ENCODE measurements around the gene DOCK11.
"Not testable (repeated sequence)": the region's sequence is repeated elsewhere in the genome, so short reads cannot be mapped to it uniquely, and the experiment has no call there.

DOCK11 gene

DNA sequence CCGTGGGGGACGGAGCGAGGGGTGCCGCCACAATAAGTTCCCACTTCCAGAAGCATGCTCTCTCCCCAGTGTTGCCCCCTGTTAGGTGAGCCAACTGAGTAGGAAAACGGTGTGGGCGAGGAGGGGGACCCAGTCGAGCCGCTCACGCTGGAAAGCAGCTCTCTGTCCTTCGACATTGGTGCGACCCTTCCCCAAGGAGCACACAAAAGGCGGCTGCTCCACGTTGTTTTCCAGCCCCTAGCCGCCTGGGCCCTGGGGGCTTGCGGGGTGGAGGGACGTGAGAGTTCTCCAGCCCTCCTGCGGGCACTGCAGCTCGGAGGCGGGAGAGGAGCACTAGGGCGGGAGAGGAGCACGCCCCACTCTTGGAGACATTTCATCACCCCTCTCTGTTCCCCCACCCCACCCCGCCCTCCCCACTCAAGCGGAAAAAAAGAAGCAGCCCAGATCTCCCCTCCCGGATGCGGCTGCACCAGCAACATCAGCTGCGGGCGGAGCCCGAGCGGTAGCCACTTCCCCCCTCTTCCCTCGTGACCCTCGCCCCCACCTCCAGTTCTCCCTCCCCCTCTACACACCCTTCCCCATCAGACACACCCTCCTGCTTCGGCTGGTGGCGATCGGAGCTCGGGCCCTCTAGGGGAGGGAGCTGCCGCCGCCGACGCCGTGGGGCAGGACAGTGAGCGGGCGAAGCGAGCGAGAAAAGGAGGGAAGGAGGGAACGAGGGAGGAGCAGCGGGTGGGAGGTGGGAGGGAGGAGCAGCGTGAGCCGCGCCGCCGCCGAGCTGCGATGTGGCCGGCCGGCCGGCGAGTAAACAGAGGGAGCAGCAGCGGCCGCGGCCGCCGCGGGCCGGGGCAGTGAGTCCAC lies at the start of gene DOCK11:
TSS of gene DOCK11 (plus strand) at position 755 of the 861 bp plus-strand sequence. CDS start 157 bp downstream, outside the sequence.
- DNase-seq = peak; percentile 86

DNA sequence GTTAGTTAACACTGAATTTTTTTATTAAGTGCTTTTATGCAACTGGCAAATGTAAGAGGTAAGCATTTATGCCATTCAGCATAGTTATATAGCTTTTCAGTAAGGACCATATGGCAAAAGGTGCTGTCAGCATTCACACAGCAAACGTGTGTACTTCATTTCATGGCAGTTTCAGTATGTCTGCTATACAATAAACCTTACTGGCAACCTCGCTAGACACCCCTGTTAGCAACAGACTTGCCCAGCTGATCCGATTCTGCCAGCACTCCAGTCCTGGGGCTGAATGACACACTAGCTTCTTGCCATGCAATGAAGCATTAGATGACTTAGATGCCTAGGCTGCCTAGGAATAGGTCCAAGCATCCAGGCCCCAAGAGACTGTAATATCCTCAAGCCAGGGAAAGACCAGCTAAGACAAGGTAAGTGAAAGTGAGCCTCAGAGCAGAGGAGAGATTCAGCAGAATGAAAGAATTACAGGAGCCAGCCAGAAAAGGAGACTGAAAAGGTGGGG lies 47.3 kb upstream of the DOCK11 start:
- DNase-seq = no peak

DNA sequence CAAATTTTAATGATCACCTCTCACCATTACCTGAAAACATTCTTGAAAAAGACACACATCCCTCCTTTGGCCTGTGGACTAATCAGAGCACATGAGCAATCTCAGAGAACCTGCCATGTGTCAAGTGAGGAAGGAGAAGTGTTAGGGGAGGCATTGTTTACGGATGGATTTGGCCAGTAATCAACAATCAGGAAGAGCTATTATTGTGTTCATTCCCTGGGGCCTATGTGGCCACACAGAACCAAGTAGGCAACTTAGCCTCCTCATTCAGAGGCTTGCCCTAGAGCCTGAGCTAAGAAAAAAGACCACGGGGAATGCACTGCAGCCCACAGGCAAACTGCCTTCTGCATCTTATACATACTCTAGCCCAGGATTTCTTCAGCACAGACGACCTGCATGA lies 40.6 kb upstream of the DOCK11 start:
- DNase-seq = no peak

- peak; percentile 35 for DNase-seq
Measured at GRCh38 chrX:118459494-118459893, 36.1 kb upstream of the DOCK11 start.

- DNase-seq = peak; percentile 23
Measured at GRCh38 chrX:118464501-118464900, 31.1 kb upstream of the DOCK11 start.

DNA sequence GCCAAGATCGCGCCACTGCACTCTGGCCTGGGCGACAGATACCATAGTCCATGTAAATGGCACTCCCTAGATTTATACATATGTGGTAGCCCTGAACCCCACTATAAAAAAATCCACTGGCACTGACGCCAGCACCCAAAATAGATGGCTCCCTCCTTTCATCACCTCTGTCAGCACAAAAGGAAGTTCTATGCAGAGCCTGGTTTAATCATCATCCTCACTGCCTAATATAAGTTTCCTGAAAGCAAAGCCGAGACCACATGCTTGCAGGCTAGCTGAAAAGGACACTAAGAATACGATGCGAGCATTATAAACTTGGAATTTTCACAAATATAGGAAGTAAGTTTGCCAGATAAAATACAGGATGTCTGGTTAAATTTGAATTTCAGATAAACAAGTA lies 27.5 kb upstream of the DOCK11 start:
- peak; percentile 28 for DNase-seq

DNA sequence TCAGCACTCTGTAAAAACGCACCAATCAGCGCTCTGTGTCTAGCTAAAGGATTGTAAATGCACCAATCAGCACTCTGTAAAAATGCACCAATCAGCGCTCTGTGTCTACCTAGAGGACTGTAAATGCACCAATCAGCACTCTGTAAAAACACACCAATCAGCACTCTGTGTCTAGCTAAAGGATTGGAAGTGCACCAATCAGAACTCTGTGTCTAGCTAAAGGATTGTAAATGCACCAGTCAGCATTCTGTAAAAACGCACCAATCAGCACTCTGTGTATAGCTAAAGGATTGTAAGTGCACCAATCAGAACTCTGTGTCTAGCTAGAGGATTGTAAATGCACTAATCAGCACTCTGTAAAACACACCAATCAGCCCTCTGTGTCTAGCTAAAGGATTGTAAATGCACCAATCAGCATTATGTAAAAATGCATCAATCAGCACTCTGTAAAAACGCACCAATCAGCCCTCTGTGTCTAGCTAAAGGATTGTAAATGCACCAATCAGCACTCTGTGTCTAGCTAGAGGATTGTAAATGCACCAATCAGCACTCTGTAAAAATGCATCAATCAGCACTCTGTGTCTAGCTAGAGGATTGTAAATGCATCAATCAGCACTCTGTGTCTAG lies 24.8 kb upstream of the DOCK11 start:
- DNase-seq = not testable (repeated sequence)

- no peak for DNase-seq
Measured at GRCh38 chrX:118474586-118474985, 21.0 kb upstream of the DOCK11 start.

DNA sequence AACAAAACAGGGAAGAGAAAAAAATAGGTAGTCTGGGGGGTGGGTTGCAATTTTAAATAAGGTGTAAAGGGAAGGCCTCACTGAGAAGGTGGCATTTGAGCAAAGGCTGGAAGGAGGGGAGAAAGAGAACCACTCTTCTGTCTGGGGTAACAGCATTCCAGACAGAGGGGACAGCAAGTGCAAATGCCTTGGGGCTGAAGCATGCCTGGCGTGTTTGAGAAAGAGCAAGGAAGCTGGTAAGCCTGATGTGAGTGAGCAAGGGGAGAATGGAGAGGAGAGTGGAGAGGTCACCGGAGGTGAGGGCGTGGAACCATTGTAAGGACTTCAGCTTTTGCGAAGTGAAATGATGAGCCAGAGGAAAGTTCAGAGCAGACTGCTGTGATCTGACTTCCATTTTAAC lies 19.7 kb upstream of the DOCK11 start:
- no peak for DNase-seq

- no peak for DNase-seq
Measured at GRCh38 chrX:118480172-118480571, 15.4 kb upstream of the DOCK11 start.

DNA sequence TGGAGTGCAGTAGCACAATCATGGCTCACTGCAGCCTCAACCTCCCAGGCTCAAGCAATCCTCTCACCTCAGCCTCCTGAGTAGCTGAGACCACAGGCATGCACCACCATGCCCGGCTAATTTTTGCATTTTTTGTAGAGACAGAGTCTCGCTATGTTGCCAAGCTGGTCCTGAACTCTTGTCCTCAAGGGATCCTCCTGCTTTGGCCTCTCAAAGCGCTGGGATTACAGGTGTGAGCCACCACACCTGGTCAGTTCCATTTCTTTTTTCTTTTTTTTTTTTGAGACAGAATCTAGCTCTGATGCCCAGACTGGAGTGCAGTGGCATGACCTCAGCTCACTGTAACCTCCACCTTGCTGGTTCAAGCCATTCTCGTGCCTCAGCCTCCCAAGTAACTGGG lies 13.2 kb upstream of the DOCK11 start:
- DNase-seq = not testable (repeated sequence)

- DNase-seq = no peak
Measured at GRCh38 chrX:118484216-118484903, 11.3 kb upstream of the DOCK11 start.

- not testable (repeated sequence) for DNase-seq
Measured at GRCh38 chrX:118486693-118487092, 8.9 kb upstream of the DOCK11 start.

DNA sequence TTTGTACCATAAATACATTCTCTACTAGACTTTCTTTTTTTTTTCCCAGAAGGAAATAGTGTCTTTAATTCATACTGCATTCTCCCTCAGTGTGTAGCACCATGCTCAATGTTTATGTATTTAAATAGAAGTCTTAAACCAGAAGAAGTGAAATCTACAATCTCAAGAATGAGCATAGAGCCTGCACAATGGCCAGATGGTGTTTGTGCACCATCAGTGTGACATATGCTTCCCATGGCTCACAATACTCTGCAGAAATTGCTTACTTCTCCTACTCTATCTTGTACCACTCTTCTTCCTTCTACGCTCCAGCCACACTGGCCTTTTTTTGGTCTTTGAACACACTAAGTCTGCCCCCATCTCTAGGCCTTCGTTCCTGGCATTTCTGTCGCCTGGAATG lies 2.6 kb upstream of the DOCK11 start:
- DNase-seq = no peak

DNA sequence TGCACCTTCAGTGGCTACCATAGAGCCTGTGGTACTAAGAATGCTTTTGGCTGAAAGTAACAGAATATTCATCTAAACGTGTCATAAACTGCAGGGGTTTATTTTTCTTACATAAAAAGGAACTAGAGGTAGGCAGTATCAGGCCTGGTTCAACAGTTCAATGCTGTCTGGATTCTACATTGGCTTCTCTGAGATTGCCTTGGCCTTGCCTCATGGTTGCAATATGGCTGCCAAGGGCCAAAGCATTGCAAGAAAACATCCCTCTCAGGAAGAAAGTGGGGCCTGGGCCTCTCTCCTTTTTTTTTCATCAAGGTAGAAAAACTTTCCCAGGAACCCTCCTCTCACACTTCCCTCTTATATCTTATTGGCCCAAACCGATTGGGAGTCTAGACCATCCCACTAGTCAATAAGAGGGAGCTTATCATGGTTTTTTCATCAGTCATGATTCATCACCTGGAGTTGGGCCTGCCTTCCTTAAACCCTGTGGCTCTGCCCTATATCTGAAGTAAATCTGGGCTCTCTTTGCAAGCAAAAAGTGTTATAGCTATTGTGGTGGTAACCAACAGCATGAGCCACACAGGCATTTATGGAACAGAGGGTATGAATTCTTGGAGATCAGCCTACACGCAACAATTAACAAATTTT lies 1.8 kb upstream of the DOCK11 start:
- DNase-seq = no peak

DNA sequence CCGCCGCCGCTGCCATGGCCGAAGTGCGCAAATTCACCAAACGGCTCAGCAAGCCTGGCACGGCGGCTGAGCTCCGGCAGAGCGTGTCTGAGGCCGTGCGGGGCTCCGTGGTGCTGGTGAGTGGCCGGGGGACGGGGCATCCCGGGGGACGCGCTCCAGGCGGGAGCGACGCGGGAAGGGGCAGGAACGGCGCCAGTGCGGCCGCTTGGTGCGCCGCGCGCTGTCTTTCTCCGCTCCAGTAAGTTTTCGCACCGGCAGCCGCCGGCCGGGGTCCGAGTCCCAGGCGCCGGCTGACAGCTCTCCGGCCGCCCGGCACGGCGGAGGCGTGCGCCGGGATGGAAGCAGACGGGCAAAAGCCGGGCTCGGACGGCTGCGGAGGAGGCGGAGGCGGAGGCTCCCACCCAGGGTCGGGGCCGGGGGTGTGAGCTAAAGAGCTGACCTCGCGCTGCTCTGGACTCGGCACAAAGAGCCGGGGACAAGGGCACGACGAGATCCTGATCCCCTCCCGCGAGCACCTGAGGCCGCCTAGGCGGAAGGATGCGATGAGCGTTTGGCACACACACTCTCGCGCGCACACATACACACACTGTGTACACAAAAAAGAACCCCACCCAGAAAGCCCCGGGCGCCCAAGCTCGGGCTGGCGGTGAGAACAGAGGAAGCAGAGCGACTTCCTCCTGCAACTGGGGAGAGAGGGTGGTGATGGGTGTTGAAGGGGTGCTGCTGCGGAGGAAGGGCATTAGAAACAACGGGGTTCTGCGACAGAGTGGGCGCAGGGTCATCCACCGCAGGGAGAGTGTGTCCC lies 545 bp downstream of the DOCK11 start:
- peak; percentile 46 for DNase-seq

GRCh38 chrX:118496763-118497079 lies 1.1 kb downstream of the DOCK11 start:
- DNase-seq = no peak

- DNase-seq = no peak
Measured at GRCh38 chrX:118497180-118497818, 1.7 kb downstream of the DOCK11 start.

- peak; percentile 10 for DNase-seq
Measured at GRCh38 chrX:118498351-118498750, 2.7 kb downstream of the DOCK11 start.

GRCh38 chrX:118498755-118499154 lies 3.1 kb downstream of the DOCK11 start:
- no peak for DNase-seq

GRCh38 chrX:118499295-118499694 lies 3.7 kb downstream of the DOCK11 start:
- no peak for DNase-seq
